GM12875 (cell line): Measurements from ENCODE around the gene C1orf21.

Source experiments
- H3K4me3 ChIP-seq: one replicate; pipeline ENCODE4 v1.5.1; 2011; ENCODE audit warnings: low read depth, low read length, control low read depth
- TF ChIP-seq, protein P1 (sequence below): IDR thresholded peaks from 2 replicates; pipeline ENCODE4 v1.5.1; 2011; ENCODE audit warnings: low read depth, mild to moderate bottlenecking, control low read depth, inconsistent platforms, low read length, moderate library complexity, borderline replicate concordance; ENCODE audit not compliant: insufficient read depth

Gene C1orf21

GRCh38 chr1:184633785-184634184, 247.0 kb downstream of the C1orf21 start:
- no peak overlapping the region for H3K4me3 ChIP-seq
- TF ChIP-seq, protein P1, sequence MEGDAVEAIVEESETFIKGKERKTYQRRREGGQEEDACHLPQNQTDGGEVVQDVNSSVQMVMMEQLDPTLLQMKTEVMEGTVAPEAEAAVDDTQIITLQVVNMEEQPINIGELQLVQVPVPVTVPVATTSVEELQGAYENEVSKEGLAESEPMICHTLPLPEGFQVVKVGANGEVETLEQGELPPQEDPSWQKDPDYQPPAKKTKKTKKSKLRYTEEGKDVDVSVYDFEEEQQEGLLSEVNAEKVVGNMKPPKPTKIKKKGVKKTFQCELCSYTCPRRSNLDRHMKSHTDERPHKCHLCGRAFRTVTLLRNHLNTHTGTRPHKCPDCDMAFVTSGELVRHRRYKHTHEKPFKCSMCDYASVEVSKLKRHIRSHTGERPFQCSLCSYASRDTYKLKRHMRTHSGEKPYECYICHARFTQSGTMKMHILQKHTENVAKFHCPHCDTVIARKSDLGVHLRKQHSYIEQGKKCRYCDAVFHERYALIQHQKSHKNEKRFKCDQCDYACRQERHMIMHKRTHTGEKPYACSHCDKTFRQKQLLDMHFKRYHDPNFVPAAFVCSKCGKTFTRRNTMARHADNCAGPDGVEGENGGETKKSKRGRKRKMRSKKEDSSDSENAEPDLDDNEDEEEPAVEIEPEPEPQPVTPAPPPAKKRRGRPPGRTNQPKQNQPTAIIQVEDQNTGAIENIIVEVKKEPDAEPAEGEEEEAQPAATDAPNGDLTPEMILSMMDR: no peak

GRCh38 chr1:184634296-184634695, 247.5 kb downstream of the C1orf21 start:
- TF ChIP-seq, protein P1: no peak
- H3K4me3 ChIP-seq: no peak overlapping the region

DNA sequence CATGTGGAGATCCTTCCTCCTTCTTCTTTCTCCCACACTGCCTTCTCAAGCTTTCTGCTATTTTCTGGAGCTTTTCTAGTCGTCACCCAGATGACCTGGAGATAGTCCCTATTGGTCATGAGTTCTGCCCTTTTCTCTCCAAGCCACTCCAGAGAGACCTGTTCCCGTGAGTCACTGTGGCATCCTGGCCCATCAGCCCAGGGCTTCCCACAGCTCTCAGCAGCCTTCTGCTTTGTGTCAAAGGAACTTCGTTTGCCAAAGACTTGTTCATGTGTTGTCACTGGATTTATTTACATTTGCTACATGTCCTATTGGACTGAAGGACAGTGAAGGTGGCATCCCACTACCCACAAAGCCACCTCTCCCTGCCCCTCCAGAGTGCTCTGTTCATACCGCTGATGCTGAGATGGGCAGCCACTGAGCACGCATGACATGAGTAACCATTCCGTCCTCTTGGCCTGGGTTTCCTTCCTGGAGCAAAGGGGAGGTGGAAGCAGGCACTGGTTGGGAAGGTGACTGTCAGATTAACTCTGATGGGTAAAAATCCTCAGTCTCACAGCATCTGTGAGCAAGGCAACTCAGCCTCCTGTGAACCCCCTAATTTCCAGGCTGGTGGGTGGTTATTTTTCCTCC, 248.6 kb downstream of the C1orf21 start:
- no peak overlapping the region for H3K4me3 ChIP-seq

DNA sequence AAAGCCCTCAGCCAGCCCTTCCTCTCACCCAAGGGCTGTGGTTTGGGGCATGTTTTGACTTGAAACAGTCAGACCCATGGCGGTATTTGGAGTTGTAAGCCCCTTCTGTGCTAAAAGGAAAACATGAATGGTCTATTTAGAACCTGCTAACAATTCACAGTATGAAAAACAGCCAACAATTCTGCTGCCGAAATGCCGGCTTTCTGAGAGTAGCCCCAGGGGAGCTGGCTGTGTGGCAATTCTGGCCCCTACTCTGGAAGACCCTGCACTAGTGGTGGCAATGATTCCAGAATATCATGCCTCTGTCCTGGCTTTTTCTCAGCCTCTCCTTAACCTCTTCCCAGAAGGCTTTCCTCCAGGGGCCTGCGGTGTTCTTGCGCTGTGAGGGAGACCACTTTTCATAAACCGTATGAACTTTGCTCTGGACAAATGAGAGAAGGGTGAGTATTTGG, 249.2 kb downstream of the C1orf21 start:
- no peak overlapping the region for H3K4me3 ChIP-seq
- TF ChIP-seq, protein P1: no peak

More for the DNA sequence above, 248.6 kb downstream of the C1orf21 start:
- TF ChIP-seq, protein P1: no peak

DNA sequence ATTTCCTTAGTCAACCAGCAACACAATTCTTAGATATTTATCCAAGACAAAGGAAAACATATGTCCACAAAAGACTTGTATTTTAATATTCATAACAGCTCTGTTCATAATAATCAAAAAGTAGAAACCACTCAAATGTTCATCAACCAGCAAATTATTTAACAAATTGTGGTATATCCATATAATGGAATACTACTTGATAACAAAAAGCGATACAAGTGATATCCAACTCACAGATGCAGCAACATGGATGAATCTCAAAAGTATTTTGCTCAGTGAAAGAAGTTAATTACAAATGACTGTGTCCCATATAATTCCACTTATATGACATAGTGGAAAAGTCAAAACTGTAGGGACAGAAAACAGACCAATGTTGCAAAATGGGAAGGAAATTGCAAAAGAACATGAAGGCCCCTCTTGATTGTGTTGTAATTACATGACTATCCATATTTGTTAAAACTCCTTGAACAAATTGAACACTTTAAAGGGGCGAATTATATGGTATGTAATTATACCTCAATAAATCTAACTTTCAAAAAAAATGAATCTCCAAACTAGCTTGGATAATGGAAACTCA, 250.9 kb downstream of the C1orf21 start:
- TF ChIP-seq, protein P1: no peak

DNA sequence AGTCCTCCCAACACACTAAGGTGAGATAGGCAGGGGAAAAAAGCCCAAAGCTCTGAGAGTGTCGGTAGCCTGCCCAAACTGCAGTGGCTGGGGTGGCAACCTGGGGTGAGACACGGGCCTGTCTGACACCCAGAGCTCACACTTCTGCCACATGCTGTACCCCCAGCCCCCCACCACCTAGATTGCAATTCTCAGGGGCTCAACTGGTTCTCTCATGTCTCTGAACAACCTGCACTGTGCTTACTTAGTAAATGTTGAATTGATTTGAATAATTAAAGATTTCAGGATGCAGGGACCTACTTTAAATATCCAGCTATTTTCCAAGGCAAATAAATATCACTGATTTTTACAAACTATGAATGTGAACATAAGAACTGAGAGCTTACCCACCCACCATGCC, 252.4 kb downstream of the C1orf21 start:
- H3K4me3 ChIP-seq: no peak overlapping the region
- TF ChIP-seq, protein P1: no peak

More for the DNA sequence above, 250.9 kb downstream of the C1orf21 start:
- H3K4me3 ChIP-seq: no peak overlapping the region

DNA sequence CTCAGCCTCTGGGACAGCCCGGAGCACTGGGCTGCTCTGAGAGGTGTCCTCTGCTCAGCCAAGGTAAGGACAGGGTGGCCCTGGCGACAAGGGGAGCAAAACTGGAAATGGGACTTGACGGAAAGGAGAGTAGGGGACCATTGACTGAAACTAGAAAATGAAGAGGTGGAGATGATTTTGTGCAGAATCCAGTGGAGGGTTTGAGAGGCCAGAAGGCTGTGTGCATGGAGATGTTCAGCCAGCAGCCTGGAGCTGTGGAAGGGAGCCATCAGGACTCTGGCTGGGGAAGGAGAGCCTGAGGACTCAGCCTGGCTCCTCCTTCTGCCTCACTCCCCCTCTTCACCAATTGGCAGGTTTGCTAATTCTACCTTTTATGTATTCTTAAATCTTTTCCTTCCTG, 253.7 kb downstream of the C1orf21 start:
- TF ChIP-seq, protein P1: no peak
- H3K4me3 ChIP-seq: no peak overlapping the region
